ENCODE data around the gene PPME1. TPM values are rescaled to one million over a fixed set of nuclear protein-coding genes. Genes with fewer than 3 reads are reported as not detected.

Gene PPME1
- total and polyA plus RNA-seq, 9 of the 15 experiments (the other 6 are each of a cell fraction or from before 2014, with no cell fraction given) = 9.8 to 81.7 (median 37.6) TPM

DNA sequence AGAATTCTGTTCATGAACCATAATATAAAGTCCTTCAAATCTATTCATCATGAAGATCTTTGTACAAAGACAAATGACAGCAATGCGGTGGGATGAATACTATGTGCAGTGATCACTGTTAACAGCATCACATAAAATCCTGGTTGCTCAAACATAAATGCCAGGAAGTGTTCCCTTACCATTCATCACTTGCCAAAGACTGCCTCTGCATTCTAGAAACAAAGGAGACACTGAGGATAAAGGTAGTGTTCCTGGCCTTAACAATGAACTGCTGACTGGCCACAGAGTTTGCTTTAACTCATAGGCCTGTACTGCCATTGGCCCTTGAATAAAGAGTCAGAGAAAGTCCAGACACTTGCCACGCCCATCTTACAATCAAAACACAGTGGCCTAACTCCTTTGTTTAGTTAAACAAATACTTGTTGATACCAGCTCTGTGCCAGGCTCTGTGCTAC, 29.8 kb upstream of the PPME1 start:
- peaks cover 22% of the 10 kb centered on the region; the same call in 2 of the 3 replicates for H3K36me3 ChIP-seq (ENCODE audit: control insufficient read depth, insufficient read depth, low read length)
- no peaks in the 10 kb centered on the region for H3K27me3 ChIP-seq (ENCODE audit: control insufficient read depth in 2 of 2, insufficient read depth in 2 of 2, low read length in 2 of 2)
- ChIA-PET CTCF (ENCODE audit: low intra/inter-chr PET ratio) (no interaction called here), POLR2A (interaction anchor here (0.6 kb wide), 1 partner anchor 8 kb away, joined by 4 read pairs; no protein-coding TSS in a partner anchor)
- H3K27ac ChIP-seq (ENCODE audit: extremely low read depth, low read depth, low read length) = no peak overlapping the region
- peaks cover 0 to 17% of the 10 kb centered on the region in 2 experiments; a peak in 2 of 5 replicates for H3K4me1 ChIP-seq (replicated peaks in 1 of 2; ENCODE audit: control insufficient read depth in 2 of 2, insufficient read depth in 2 of 2, low read length in 2 of 2)
- no peak overlapping the region for H2AFZ ChIP-seq (ENCODE audit: low read depth, low read length)
- H3K9ac ChIP-seq (ENCODE audit: insufficient read depth in 1 of 2, low read depth in 2 of 2, low read length in 2 of 2) = no peak overlapping the region
- H3K4me3 ChIP-seq = no peak overlapping the region
- no peaks in the 10 kb centered on the region for H3K9me3 ChIP-seq (replicated peaks; ENCODE audit: control insufficient read depth, insufficient read depth, low read depth, low read length)
- FAIRE-seq (no peak), ATAC-seq (peak; percentile 41; the same call in 2 of the 3 replicates), DNase-seq (ENCODE audit: extremely low read depth in 1 of 4, low spot score in 3 of 4) (no peak)
- H3K79me2 ChIP-seq (ENCODE audit: control insufficient read depth, insufficient read depth, low read length) = no peaks in the 10 kb centered on the region
- H3K4me2 ChIP-seq (ENCODE audit: insufficient read depth, low read length) = no peak overlapping the region
- WGBS (ENCODE audit: insufficient coverage, low coverage, missing lambda C conversion rate) = 85% methylated on average over 2 of the region's 2 CpGs
- no peak for TF ChIP-seq KLF16 (IDR thresholded peaks at IDR 0.05)
- no peak for TF ChIP-seq ZFPM2 (CRISPR knock-in tag; IDR thresholded peaks at IDR 0.05)
- TF ChIP-seq ZBTB1 (CRISPR knock-in tag; IDR thresholded peaks at IDR 0.05; ENCODE audit: borderline replicate concordance, low read depth) = no peak
- no peak for TF ChIP-seq PRPF4 (IDR thresholded peaks at IDR 0.05; ENCODE audit: insufficient read depth, low read depth, low read length, poor library complexity, severe bottlenecking)
- TF ChIP-seq, protein P1, sequence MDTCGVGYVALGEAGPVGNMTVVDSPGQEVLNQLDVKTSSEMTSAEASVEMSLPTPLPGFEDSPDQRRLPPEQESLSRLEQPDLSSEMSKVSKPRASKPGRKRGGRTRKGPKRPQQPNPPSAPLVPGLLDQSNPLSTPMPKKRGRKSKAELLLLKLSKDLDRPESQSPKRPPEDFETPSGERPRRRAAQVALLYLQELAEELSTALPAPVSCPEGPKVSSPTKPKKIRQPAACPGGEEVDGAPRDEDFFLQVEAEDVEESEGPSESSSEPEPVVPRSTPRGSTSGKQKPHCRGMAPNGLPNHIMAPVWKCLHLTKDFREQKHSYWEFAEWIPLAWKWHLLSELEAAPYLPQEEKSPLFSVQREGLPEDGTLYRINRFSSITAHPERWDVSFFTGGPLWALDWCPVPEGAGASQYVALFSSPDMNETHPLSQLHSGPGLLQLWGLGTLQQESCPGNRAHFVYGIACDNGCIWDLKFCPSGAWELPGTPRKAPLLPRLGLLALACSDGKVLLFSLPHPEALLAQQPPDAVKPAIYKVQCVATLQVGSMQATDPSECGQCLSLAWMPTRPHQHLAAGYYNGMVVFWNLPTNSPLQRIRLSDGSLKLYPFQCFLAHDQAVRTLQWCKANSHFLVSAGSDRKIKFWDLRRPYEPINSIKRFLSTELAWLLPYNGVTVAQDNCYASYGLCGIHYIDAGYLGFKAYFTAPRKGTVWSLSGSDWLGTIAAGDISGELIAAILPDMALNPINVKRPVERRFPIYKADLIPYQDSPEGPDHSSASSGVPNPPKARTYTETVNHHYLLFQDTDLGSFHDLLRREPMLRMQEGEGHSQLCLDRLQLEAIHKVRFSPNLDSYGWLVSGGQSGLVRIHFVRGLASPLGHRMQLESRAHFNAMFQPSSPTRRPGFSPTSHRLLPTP (IDR thresholded peaks at IDR 0.05; ENCODE audit: borderline replicate concordance, extremely low read depth, insufficient read length) = no peak
- no peak for TF ChIP-seq FUS (optimal IDR thresholded peaks at IDR 0.05; ENCODE audit: low read depth, low read length)
- TF ChIP-seq ZNF41 (CRISPR knock-in tag; conservative IDR thresholded peaks at IDR 0.05) = no peak
- no peak for TF ChIP-seq ETV6 (IDR thresholded peaks at IDR 0.05; ENCODE audit: borderline replicate concordance in 1 of 2, low read depth in 2 of 2, low read length in 1 of 2)
- TF ChIP-seq ETV6 (CRISPR knock-in tag; IDR thresholded peaks at IDR 0.05; ENCODE audit: borderline replicate concordance) = no peak
- no peaks in the 10 kb centered on the region for H4K20me1 ChIP-seq (replicated peaks; ENCODE audit: control insufficient read depth, insufficient read depth, low read length)
- BruUV-seq (replicated peaks) = no TSS peak
- H3K9me1 ChIP-seq (ENCODE audit: control insufficient read depth, insufficient read depth, low read length) = no peaks in the 10 kb centered on the region
- in situ Hi-C loops (cut with MboI) (no loop called here), intact Hi-C loops (cut with micrococcal nuclease) (no loop called here)
